Left lung (tissue), 10 donors: ENCODE data around the gene LRMDA. TPM values are rescaled to one million over a fixed set of nuclear protein-coding genes. Genes with fewer than 3 reads are reported as not detected.

Experiments
- ATAC-seq: fragments of 200-7000 bp; cut with Tn5 transposase; one replicate; pipeline ENCODE4 v1.9.1; 2020; ENCODE audit warnings: moderate library complexity
- DNase-seq, 4 donors: peaks; one replicate each; pipeline ENCODE4 v3.0.0-alpha.2; 2013 to 2020
- H3K27ac ChIP-seq, 2 donors: fragments of 200-600 bp; sonication (generic) in 1 of 2; one replicate each; pipeline versions ENCODE4 v1.5.0 to v1.8.0; 2020 to 2021
- H3K27me3 ChIP-seq, 2 donors: fragments of 200-600 bp; sonication (generic) in 1 of 2; one replicate each; pipeline versions ENCODE4 v1.5.0 to v1.8.0; 2020 to 2021
- H3K36me3 ChIP-seq, 2 donors: fragments of 200-600 bp; sonication (generic) in 1 of 2; one replicate each; pipeline versions ENCODE4 v1.5.0 to v1.8.0; 2020 to 2021
- H3K4me1 ChIP-seq, 2 donors: fragments of 200-600 bp; one replicate each; pipeline ENCODE4 v1.8.0; 2021
- H3K4me3 ChIP-seq, 2 donors: fragments of 200-600 bp; sonication (generic) in 1 of 2; one replicate each; pipeline versions ENCODE4 v1.5.0 to v1.8.0; 2020 to 2021; ENCODE audit warnings: mild to moderate bottlenecking in 1 of 2
- H3K9me3 ChIP-seq, 2 donors: fragments of 200-600 bp; sonication (generic) in 1 of 2; one replicate each; pipeline versions ENCODE4 v1.5.0 to v1.8.0; 2020 to 2021
- intact Hi-C, 2 donors: fragments of 100-400 bp; cut with DNase I; formaldehyde crosslinking; loops; one replicate each; pipeline versions ENCODE4 v1.11.2 to v1.14.2; 2022
- polyA plus RNA-seq, 6 donors: library from polyadenylated mRNA; unstranded; fragments of 120-200 nt; gene quantifications; one replicate each; pipeline ENCODE4 v1.2.1, GENCODE V29; 2013; ENCODE audit not compliant: insufficient read length in 6 of 6
- total RNA-seq, 2 donors: library from RNA; stranded (reverse); fragmentation: NEBNext Ultra II Directional; extraction: Animal tissue kit (Norgen Biotek cat#: 25700); gene quantifications; one replicate each; pipeline ENCODE4 v1.2.1, GENCODE V29; 2021
- TF ChIP-seq, protein P1 (sequence below), 2 donors: fragments of 200-600 bp; sonication (generic) in 1 of 2; IDR thresholded peaks; one replicate each; pipeline versions ENCODE4 v1.5.0 to v1.8.0; 2021; ENCODE audit warnings: antibody characterized with exemption in 2 of 2
- donor health status: DM: no; HTN: yes; CAD: no.
- donor health status: DM: no; HTN: no; CAD: no.

LRMDA gene
- total and polyA plus RNA-seq, 8 donors: 13.9 to 23.6 (median 18.7) TPM

- Histone ChIP-seq H3K27me3 (no peaks in the 10 kb centered on the region), H3K4me1 (peaks cover 0 to 28% of the 10 kb centered on the region in 2 donors), H3K27ac (no peak overlapping the region), H3K9me3 (no peaks in the 10 kb centered on the region), H3K4me3 (no peak overlapping the region), H3K36me3 (no peaks in the 10 kb centered on the region)
- TF ChIP-seq, protein P1, sequence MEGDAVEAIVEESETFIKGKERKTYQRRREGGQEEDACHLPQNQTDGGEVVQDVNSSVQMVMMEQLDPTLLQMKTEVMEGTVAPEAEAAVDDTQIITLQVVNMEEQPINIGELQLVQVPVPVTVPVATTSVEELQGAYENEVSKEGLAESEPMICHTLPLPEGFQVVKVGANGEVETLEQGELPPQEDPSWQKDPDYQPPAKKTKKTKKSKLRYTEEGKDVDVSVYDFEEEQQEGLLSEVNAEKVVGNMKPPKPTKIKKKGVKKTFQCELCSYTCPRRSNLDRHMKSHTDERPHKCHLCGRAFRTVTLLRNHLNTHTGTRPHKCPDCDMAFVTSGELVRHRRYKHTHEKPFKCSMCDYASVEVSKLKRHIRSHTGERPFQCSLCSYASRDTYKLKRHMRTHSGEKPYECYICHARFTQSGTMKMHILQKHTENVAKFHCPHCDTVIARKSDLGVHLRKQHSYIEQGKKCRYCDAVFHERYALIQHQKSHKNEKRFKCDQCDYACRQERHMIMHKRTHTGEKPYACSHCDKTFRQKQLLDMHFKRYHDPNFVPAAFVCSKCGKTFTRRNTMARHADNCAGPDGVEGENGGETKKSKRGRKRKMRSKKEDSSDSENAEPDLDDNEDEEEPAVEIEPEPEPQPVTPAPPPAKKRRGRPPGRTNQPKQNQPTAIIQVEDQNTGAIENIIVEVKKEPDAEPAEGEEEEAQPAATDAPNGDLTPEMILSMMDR (IDR thresholded peaks at IDR 0.05): no peak
- peak; percentile 40 for ATAC-seq
- intact Hi-C loops: no loop called here
- DNase-seq: no peak
These were observed 100.2 kb downstream of the LRMDA start for GRCh38 chr10:75531571-75532031.

GRCh38 chr10:75532253-75532924 is 101.0 kb downstream of the LRMDA start:
- TF ChIP-seq, protein P1 (IDR thresholded peaks at IDR 0.05): no peak
- DNase-seq (no peak), ATAC-seq (peak; percentile 29)
- Histone ChIP-seq H3K4me1 (peaks cover 0 to 28% of the 10 kb centered on the region in 2 donors), H3K36me3 (peaks cover 0 to 4% of the 10 kb centered on the region in 2 donors), H3K27ac (no peak overlapping the region), H3K4me3 (no peak overlapping the region), H3K27me3 (no peaks in the 10 kb centered on the region), H3K9me3 (no peaks in the 10 kb centered on the region)
- intact Hi-C loops: no loop called here

- intact Hi-C loops: no loop called here
- no peaks in the 10 kb centered on the region for H3K9me3 ChIP-seq
- ATAC-seq: no peak
These were observed 106.7 kb downstream of the LRMDA start for GRCh38 chr10:75538144-75538543.

GRCh38 chr10:75538765-75539164 is 107.3 kb downstream of the LRMDA start:
- TF ChIP-seq, protein P1 (IDR thresholded peaks at IDR 0.05): no peak
- Histone ChIP-seq H3K36me3 (peaks cover 0 to 4% of the 10 kb centered on the region in 2 donors), H3K27me3 (no peaks in the 10 kb centered on the region), H3K27ac (no peak overlapping the region), H3K9me3 (no peaks in the 10 kb centered on the region), H3K4me3 (no peak overlapping the region), H3K4me1 (peaks cover 0 to 10% of the 10 kb centered on the region in 2 donors)
- ATAC-seq: no peak
- no peak for DNase-seq
- intact Hi-C loops: no loop called here

More at GRCh38 chr10:75538144-75538543, 106.7 kb downstream of the LRMDA start:
- TF ChIP-seq, protein P1 (IDR thresholded peaks at IDR 0.05): no peak
- Histone ChIP-seq H3K27ac (no peak overlapping the region), H3K4me1 (peaks cover 0 to 4% of the 10 kb centered on the region in 2 donors), H3K36me3 (peaks cover 0 to 4% of the 10 kb centered on the region in 2 donors), H3K27me3 (no peaks in the 10 kb centered on the region), H3K4me3 (no peak overlapping the region)
- no peak for DNase-seq

- no peak for ATAC-seq
- Histone ChIP-seq H3K27me3 (no peaks in the 10 kb centered on the region), H3K27ac (no peak overlapping the region), H3K4me1 (peaks cover 6 to 27% of the 10 kb centered on the region in 2 donors), H3K36me3 (peaks cover 0 to 4% of the 10 kb centered on the region in 2 donors), H3K4me3 (no peak overlapping the region), H3K9me3 (no peaks in the 10 kb centered on the region)
- intact Hi-C loops: no loop called here
- TF ChIP-seq, protein P1 (IDR thresholded peaks at IDR 0.05): no peak
- no peak for DNase-seq
These were observed 109.0 kb downstream of the LRMDA start for GRCh38 chr10:75540357-75540966.
